Gastroesophageal sphincter (tissue), 3 donors: ENCODE measurements around the gene IL1F10.

Experiments used
- CTCF ChIP-seq, 4 experiments: fragments of 200-600 bp in 2 of 4; fragments of 450-650 bp in 2 of 4; sonication (generic) in 1 of 4; IDR thresholded peaks; one replicate each; pipeline ENCODE4 v1.5.1; 2017 to 2019; ENCODE audit warnings: antibody characterized with exemption in 4 of 4, mild to moderate bottlenecking in 2 of 4, moderate library complexity in 2 of 4
- EP300 ChIP-seq: sonication (generic); formaldehyde crosslinking; IDR thresholded peaks from one replicate; pipeline ENCODE4 v1.6.1; 2017; ENCODE audit warnings: antibody characterized with exemption, mild to moderate bottlenecking
- POLR2A ChIP-seq, 2 donors: fragments of 450-650 bp; IDR thresholded peaks; one replicate each; pipeline ENCODE4 v1.6.1; 2017; ENCODE audit warnings: antibody characterized with exemption in 2 of 2, mild to moderate bottlenecking in 2 of 2, moderate library complexity in 1 of 2

DNA sequence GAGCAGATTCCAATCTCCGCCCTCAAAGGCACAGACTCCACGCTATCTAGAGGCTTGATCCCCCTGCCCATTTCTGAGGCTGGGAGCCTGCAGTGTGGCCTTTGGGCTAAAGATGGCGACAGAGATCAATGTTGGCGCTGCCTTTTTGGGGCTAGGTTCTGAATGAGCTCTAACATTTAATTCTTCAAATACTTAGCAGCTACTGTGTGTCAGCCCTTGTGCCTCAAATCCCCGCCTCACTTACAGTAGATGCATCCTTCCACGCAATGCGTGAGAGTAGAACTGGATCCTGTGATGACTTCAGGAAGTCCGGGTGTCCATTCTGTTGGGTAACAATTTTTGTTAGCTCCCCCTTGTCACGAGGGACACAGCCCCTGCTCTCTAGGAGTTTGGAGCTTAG, 12.4 kb downstream of the IL1F10 start:
- peak in 1 of 4 experiments; percentile 43 for TF ChIP-seq CTCF (IDR thresholded peaks at IDR 0.05)
- no peak for TF ChIP-seq POLR2A (IDR thresholded peaks at IDR 0.05)
- TF ChIP-seq EP300, result no peak
